ENCODE results near the gene GPX2.

GPX2 gene

DNA sequence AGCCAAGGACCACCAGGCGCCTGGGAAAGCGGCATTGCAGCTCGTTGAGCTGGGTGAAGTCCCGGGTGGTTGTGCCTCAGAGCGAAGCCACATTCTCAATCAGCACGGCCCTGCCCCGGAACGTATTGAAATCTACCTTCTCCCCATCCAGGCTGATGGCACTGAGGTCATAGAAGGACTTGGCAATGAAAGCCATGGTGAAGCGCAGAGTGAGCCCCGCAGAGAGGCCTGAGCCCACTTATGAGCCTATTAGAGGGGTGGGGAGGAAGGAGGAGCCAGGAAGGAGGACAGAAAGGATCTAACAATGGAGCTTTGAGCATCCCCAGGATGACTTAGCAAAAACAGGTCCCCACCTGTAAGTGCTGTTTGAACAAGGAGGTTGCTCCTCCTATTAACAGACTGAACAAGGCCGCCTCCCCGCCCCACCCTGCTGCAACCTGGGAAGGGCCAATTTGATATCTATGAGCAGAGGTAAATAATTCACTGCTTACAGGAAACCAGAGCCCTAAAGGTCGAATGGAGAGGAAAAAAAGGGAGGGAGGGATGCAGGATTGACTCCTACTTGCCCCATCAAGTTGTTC is at the start of gene GPX2:
GPX2 (minus strand) TSS at position 215 of the 581 bp plus-strand sequence; CDS start at position 196, 19 bp downstream.
- no peak for DNase-seq

DNA sequence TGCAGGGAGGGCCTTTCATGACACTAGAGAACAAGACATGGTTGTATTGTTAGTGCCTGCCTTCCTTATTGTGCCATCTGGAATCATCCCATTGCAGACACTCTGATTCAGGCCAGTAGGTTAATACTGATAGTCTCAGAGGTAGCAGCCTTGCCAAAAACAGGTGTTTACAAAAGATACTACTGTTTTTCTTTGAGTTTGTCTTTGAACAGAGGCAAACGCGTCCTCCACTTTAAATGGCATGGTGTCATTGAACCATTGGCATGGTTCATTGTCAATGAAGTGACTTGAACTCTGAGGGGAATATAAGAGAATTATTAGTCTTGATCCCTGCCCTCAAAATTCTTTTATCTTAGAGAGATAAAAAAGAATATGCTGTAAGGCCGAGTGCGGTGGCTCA is 48.4 kb upstream of the GPX2 start:
- DNase-seq = no peak

DNA sequence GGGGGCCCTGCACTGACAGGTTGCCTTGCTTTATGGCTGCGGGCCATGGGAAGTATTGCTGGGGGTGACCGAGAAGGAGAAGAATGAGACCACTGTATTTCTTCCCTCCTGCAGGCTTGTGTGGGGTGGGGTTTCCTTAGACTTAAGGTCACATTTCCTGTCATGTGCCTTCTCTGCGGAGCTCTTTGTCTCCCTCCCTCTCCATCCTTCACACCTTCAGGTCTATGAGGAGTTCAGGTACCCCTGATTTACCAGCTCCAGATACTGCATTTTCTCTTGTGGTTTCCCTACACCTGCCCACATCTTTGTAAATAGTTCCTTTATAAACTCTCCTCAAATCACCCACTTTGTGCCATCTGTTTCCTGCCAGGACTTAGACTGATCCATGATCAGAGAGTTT is 47.8 kb upstream of the GPX2 start:
- no peak for DNase-seq

DNA sequence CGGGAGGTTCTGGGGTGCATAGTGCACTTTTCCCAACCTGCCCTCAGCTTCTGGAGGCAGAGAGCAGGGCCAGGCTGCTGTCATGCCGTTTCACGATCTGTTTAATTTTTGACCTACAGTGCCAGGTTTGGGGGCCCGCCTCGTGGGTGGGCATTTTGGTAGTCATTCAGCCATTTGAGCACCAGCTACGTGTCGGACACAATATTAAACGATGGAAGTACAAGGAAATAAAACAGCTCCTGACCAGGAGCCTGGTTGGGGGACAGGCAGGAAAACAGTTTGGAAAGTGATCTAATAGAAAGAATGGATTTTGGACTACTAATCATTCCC is 44.9 kb upstream of the GPX2 start:
- no peak for DNase-seq

DNA sequence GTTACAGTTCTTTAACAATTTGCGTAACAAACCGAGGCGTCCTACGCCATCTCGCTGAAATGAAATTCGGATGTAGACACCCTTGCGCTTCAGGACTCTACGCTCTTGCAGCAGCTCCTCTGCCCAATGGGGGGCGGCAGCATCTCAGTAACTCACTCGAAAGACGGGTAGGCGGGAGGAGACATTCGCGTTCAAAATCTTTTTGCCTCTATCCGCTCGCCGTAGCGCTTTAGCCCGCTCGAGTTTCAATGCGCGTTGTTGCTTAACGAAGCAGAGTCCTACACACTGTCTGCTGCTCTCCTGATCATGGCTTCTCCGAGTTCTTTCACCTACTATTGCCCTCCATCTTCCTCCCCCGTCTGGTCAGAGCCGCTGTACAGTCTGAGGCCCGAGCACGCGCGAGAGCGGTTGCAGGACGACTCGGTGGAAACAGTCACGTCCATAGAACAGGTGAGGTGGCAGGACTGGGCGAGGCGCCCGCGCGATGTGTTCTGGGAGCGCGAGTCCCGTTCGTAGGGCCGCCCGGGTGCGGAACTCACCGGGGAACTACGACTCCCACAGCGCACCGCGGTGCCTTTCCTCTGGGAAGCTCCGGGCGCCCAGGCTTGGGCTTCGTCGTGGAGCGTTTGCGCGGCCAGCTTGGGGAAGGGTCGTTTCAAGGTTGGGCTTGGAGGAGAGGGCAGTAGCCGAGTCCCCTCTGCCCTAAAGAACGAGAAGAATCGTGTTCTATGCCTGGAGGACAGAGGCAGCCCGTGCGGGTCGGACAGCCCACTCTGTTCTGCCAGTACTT is 44.3 kb upstream of the GPX2 start, which contains the start of gene FNTB:
FNTB (plus strand) TSS at position 248 of the 790 bp plus-strand sequence; CDS start at position 307, 59 bp downstream.
- peak; percentile 91 to 93 for DNase-seq

DNA sequence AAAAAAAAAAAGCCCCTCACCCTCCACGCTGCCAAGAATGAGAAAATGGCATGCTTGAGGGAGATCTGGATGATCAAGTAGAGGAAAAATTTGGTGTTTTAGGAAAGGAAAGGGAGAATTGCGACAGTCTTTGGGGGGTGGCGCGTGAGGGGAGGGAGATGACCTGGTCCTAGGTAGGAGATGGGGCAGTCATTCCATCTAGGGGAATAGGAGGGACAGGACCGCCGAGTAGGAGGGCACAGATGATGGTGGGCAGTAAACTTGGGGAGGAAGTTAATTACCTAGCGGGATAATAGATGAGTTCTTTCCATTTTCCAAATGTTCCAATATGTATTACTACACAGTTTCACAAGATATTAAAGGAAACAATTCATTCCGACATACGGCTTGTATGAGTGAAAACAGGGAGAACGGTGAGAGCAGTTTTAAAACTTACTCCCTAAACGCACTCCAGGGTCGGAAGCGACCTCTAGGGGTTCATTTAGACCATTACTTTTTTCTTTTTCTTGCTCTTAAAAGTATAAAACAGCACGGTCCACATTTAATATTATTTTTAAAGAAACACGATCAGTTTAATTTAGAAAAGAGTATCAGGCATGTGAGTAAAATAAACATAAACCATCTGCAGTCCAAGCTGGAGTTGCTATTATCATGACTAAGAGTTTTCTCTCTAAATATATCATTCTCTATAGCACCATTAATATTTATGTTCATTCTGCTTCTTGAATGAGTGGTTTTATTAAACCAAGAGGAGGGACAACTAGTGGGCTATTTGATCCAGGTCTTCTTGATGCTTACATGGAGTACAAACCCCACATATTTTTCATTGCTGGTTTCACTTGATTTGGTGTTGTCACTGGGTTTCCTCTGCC is 41.1 kb upstream of the GPX2 start:
- DNase-seq = peak; percentile 23 to 35

DNA sequence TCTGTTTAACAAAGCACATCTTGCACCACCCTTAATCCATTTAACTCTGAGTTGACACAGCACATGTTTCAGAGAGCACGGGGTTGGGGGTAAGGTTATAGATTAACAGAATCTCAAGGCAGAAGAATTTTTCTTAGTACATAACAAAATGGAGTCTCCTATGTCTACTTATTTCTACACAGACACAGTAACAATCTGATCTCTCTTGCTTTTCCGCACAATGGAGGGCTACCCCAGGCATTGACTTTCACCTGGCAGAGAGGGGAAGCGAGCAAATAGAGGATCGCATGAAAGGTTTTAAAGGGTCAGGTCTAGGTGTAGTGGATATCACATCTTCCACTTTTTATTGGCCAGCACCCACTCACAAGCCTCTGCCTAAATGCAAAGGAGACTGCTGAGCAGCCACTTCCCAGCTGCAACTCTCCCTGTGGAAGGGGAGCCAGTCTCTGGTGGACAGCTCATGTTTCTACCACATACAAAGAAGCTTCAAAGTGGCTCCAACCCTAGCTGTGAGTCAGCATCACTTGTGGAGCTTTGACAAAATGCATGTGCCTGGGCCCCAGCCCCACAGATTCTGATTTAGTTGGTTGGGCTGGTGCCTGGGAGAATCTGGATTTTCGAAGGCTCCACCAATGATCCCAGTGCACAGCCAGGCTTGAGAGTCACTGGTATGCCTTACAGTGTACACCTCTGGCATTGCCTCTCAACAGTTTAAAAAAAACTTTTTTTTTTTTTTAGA is 37.0 kb upstream of the GPX2 start:
- DNase-seq = no peak

DNA sequence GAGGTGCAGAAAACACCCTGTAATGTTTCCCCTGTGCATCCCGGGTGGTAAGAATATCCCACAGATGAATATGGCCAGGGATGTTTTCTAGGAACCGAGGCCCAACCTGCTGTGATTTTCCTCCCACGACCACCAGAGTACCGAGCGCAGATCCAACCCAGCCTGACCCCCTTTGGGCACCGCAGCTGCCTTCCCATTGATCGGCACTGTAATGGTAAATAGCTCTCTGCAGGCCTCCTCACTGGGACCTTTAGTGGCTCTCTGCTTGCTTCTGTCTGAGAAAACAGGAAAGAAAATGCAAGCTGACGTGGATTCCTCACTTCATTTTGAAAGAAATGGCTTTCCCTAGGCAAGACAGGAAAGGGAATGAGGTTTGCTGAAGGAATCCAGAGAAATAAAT is 32.0 kb upstream of the GPX2 start:
- no peak for DNase-seq

DNA sequence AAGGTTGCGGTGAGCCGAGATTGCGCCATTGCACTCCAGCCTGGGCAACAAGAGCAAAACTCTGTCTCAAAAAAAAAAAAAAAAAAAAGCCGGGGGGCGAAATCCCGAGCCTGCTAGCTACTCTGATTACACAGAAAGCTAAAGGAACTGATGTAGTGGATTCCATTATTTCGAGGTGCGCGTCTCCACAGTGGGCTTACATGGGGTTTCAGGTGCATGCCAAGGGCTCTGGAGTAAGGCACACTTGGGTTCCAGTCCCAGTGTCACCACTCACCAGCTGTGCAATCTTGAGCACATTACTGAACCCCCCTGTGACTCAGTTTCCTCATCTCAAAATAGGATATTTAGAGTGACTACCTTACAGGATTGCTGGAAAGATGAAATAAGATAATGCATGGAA is 31.3 kb upstream of the GPX2 start:
- DNase-seq = no peak

DNA sequence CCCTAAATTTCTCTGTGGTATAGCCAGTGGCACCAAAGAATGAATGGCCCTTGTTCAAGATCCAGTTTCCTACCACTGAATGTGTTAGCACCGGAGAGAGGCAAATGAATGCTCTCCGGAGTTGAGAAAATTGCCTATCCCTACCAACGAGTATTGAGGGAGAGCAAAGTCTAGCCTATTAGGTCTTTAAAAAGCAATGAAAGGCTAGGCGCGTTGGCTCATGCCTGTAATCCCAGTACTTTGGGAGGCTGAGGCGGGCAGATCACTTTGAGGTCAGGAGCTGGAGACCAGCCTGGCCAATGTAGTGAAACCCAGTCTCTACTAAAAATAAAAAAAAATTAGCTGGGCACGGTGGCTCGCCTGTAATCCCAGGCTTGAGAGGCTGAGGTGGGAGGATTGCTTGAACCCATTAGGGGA is 30.5 kb upstream of the GPX2 start:
- DNase-seq = no peak

DNA sequence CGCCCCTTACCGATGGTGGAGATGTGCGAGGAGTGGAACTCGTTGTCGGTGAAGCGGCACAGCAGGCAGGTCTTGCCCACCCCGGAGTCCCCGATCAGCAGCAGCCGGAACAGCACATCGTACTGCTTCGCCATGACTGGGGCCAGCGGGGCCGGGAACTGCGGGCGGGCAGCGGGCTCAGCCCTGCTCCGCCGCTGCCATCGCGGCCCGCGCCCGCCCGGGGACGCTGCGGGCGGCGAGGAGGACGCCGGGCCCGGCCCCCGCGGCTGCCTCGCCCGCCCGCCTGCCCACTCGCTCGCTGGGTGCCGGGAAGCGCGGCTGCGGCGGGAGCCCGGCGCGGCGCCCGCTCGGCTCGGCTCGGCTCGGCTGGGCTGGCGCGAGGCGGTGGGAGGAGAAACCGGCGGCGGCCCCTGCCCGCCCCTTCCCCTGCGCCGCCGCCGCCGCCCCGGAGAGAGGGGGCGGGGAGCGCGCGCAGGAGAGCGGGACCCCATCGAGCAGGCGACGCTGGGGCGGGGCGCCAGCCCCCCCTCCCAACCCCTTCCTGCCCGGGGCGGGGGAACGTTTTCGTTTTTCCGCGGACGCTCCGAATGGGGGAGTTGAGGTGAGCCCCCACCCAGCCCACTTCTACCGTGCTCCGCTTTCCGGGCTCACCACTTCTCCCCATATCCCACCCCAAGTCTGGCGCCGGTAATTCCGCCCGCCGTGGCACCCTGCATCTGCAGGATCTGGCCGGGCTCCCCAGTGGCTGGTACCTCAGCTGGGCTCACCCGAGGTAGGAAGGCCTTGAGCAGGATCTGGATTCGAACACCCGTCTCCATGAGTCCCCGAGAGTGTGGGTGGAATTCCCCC is 29.6 kb upstream of the GPX2 start, which contains the start of gene RAB15:
RAB15 (minus strand) TSS at position 394 of the 849 bp plus-strand sequence; CDS start at position 134, 260 bp downstream.
- peak; percentile 41 to 44 for DNase-seq

DNA sequence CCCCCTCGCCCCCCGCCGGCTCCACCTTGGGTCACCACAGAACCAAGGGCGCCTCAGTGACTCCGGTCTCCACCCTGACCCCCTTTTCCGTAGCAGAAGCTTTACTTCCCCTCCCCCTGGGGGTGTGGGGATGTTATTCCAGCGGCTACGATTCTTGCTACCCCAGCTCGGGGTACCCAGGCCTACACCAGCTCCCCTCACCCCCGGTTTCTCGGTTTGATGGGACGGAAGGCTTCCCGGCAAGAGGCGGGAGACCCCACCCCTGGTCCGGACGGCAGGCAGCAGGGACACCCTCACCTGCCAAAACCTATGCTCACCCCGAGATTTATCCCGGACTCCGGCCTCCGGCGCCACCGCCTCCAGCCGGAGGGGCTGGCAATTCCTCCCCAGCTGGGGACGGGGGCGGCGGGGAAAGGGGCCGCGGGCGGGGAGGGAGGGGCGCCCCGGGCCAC is 29.0 kb upstream of the GPX2 start:
- peak in 1 of 2 donors; percentile 7 for DNase-seq

DNA sequence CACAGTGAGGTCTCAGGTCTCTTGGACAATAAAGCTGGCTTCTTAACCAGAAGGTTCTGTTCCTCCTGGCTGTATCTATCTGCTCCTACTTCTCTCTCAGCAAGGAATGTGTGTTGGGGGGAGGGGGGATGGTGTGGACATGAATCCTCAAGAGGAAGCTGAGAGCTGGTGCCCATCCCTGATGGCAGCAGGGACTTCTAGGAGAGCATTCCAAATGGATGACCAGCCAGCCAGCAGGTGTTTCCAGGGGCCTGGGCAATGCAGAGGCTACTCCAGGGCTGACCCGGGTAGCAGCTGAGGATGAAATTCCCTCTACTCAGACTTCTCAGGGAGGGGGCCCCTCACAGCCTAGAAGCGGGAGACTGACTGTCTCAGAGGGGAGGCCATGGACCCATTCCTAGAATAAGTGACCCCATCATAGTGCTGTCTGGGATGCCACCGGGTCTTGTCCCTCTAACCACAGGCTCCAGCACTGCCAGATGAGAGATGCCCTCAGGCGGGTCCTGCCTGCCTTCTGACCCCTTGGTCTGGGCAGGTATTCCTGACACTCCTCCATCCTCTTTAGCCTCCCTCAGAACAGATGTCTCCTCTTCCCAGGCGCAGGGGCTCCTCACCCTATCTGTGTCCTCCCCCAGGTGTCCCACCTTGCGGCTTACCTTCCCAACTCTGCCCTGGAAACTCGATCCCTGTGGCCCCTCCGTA is 28.4 kb upstream of the GPX2 start:
- DNase-seq = no peak

DNA sequence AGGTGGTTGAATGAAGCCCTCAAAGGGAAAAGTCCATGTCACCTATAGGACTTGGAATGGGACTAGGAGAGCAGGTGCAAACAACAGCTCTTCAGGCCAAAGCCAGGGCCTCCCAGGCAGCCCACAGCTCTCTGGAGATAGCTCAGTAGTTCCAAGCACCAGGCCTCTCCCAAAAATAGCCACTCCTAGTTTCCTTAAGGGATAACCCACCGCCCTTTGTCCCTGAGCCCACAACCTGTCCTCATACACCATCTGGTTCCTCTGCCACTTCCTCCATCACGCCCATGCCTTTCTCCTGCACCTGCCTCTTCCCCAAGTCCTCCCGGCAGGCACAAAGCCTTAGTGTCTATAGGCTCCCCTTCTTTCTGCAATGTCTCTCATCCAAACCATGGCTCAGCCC is 27.5 kb upstream of the GPX2 start:
- DNase-seq = no peak

DNA sequence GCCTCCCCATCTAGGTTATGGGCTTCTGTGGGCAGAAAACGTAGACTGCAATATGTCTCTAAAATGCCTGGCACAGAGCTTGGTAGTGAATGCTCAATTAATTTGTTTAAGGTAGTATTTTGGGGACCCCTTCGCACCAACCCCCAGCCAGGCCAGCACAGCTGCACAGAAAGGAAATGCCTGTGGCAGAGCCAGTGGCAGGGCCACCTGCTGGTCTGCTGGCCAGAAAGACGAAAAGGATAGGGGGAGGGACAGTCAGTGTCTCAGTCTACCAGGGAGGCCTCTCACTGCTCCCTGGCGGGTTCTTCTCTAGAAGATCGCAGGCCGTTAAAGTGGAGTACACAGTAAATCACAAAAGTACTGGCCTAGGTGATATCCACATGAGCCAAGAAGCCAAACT is 26.1 kb upstream of the GPX2 start:
- no peak for DNase-seq

DNA sequence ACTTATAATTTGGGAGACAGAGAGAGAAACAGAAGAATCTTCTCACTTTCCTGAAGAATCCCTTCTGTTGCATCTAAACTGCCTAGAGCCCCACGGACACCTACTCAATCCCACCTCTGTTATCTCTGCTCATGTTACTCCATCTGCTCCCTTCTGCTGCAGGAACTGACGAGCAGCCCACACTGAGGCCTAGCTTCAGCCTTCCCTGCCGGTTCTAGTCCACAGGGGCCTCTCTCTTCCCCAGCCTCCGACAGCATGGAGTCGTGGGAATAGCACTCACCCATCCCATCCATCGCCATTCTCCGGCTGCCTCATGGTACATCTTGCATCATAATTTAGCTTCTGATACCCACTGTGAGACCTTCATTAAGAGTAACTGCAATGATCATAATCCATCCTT is 25.6 kb upstream of the GPX2 start:
- DNase-seq = no peak

DNA sequence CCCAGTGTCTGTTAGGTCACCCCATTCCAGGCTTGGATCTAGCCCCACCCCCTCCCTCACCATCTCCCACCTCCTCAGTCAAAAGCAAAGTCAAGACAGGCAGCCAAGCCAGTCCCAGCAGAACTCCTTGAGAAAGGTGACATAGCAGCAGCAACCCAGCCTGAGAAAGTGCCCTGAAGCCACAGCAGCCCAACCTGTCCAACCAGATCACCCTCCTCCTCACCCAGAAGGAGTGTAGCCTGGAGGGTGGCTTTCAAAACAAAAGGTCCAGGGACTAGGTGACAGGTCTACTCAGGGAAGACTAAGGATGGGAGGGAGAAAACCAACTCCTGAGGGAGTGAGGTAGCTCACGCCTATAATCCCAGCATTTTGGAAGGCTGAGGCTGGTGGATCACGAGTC is 24.4 kb upstream of the GPX2 start:
- no peak for DNase-seq

DNA sequence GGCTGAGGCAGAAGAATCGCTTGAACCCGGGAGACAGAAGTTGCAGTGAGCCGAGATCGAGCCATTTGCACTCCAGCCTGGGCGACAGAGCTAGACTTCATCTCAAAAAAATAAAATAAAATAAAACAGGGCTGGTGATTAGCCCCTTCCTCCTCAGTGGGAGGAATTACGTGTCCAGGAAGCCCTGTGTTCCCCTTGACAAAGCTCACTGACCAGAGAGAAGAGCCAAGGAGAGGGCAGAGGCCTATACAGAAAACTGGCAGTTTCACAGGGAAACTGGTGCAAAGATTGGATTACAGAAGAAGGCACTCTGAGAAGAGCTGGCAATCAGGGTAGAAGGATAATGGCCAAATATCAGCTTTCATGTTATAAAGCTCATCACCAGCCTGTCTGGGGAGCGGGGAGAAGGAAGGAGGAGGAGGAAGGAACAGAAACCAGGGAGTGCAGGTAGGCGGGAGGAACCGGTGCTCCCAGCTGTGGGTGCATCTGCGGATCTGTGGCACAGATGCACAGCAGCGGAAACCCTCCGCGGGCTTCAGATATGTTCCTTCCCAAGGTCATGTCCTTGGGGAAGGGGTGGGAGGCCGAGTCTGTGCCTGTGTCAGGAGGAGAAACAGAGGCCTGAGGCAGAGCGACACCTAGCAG is 22.9 kb upstream of the GPX2 start:
- DNase-seq = no peak

DNA sequence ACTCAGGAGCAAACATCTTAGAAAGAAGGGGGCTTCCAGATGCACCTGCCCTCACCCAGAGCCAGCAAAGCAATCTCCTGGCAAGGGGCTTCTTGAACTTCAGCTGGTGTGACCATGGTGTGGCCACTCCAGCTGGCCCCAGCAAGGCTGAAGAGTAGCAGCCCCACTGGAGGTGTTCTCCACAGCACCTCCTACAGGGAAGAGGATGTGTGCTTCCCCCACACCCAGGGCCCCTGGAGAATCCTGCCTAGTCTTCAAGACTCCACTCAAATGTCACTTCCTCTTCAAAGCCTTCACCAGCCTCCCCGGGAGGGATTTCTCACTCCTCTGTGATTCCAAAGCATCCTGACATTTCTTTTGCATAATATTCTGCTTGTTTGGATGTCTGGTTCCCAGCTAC is 21.1 kb upstream of the GPX2 start:
- DNase-seq = no peak

DNA sequence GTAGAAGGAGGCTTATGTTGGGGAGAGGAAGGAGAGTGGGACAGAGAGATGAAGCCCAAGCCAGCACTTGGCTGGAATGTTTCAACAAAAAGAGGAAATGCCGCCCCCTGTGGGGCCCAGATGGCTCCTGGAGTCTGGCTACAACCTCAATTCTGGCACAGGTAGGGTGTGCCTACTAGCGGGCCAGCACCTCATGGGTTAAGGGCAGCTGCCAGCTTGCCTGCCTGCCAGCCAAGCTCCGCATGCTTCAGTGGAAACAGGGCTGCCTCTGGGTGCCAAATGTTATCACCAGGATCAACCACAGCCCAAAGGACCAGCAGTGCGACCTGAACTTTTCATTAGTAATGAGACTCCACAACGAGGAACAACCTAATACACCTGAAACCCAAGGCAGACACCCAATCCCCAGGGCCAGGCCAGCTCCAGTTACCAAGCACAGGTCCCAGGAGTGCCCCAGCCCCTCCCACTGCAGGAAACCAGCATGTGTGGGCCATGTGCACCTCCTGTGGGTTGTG is 18.3 kb upstream of the GPX2 start:
- no peak for DNase-seq

Data from stimulated activated CD4-positive, alpha-beta T cell treated with anti-CD3 and anti-CD28 coated beads, Interleukin-2, amount 100 ng/mL, for 24 hours (primary cell).